ENCODE data around the gene SHISA9. TPM values are rescaled to one million over a fixed set of nuclear protein-coding genes. Genes with fewer than 3 reads are reported as not detected.

The SHISA9 gene
- total RNA-seq, 1 experiment from 2014 or later = not detected

GRCh38 chr16:13148836-13149235 lies 247.4 kb downstream of the SHISA9 start:
- DNase-seq (ENCODE audit: low read depth, low spot score) (no peak), ATAC-seq (no peak)
- H3K27me3 ChIP-seq (ENCODE audit: insufficient read depth, low read length) = no peaks in the 10 kb centered on the region
- H3K79me2 ChIP-seq (ENCODE audit: insufficient read depth, low read length) = no peaks in the 10 kb centered on the region
- H3K27ac ChIP-seq (ENCODE audit: low read depth, low read length) = no peak overlapping the region
- H3K4me3 ChIP-seq (replicated peaks in 1 of 2; ENCODE audit: low read depth in 1 of 2, low read length in 2 of 2) = no peak overlapping the region
- no peak overlapping the region for H3K4me2 ChIP-seq (ENCODE audit: low read length)
- no peak overlapping the region for H3K9ac ChIP-seq (ENCODE audit: low read length)
- no peaks in the 10 kb centered on the region for H3K9me3 ChIP-seq (ENCODE audit: control insufficient read depth in 1 of 2, insufficient read depth in 1 of 2, low read depth in 1 of 2, low read length in 2 of 2)
- TF ChIP-seq ZFX (IDR thresholded peaks at IDR 0.05) = no peak
- TF ChIP-seq POLR2A (IDR thresholded peaks at IDR 0.05; ENCODE audit: borderline replicate concordance, extremely low read depth, insufficient read depth, insufficient read length) = no peak
- TF ChIP-seq EZH2 (IDR thresholded peaks at IDR 0.05) = no peak
- no peak for TF ChIP-seq EGR1 (IDR thresholded peaks at IDR 0.05; ENCODE audit: low read depth)
- TF ChIP-seq CEBPB (IDR thresholded peaks at IDR 0.05; ENCODE audit: low read depth) = no peak
- no peak for TF ChIP-seq ZNF274 (IDR thresholded peaks at IDR 0.05; ENCODE audit: low read depth, low read length)
- TF ChIP-seq SRF (IDR thresholded peaks at IDR 0.05; ENCODE audit: low read depth) = no peak
- no peak for TF ChIP-seq YY1 (IDR thresholded peaks at IDR 0.05; ENCODE audit: extremely low read depth, insufficient replicate concordance, low read depth, low read length)
- TF ChIP-seq SIN3A (IDR thresholded peaks at IDR 0.05; ENCODE audit: low read depth) = no peak
- TF ChIP-seq JUND (IDR thresholded peaks at IDR 0.05) = no peak
- TF ChIP-seq RAD21 (IDR thresholded peaks at IDR 0.05; ENCODE audit: low read depth) = no peak
- TF ChIP-seq ELF1 (IDR thresholded peaks at IDR 0.05; ENCODE audit: borderline replicate concordance, low read depth) = no peak
- TF ChIP-seq POLR2AphosphoS5 (IDR thresholded peaks at IDR 0.05; ENCODE audit: low read depth, low read length) = no peak
- no peak for TF ChIP-seq ATF3 (IDR thresholded peaks at IDR 0.05)
- no peak overlapping the region for H2AFZ ChIP-seq (ENCODE audit: low read depth, low read length, poor library complexity, severe bottlenecking)
- H3K36me3 ChIP-seq (ENCODE audit: control insufficient read depth in 1 of 2, insufficient read depth in 2 of 2, low read length in 2 of 2) = no peaks in the 10 kb centered on the region
- H3K9me2 ChIP-seq (ENCODE audit: insufficient read depth) = no peaks in the 10 kb centered on the region
- ChIA-PET POLR2A (no interaction called here), CTCF (no interaction called here), RAD21 (ENCODE audit: low non-redundant PET in 1 of 2, low total read pairs in 2 of 2, uncharacterized antibody in 2 of 2, unreplicated experiment in 2 of 2) (no interaction called here)
- no peaks in the 10 kb centered on the region for H3K4me1 ChIP-seq (ENCODE audit: control insufficient read depth in 1 of 2, insufficient read depth in 2 of 2, low read length in 2 of 2)
- no peaks in the 10 kb centered on the region for H4K20me1 ChIP-seq (ENCODE audit: insufficient read depth)
- no TSS peak for BruUV-seq (replicated peaks)
- intact Hi-C loops (cut with micrococcal nuclease) = no loop called here
